SK-N-SH (cell line): ENCODE measurements around the gene IL18R1.

ENCODE experiments used
- CTCF ChIP-seq: fragments of 200-600 bp; sonication (generic); IDR thresholded peaks from 2 replicates; pipeline ENCODE4 v1.6.1; 2017; ENCODE audit warnings: antibody characterized with exemption, mild to moderate bottlenecking, moderate library complexity
- EP300 ChIP-seq, 2 experiments: IDR thresholded peaks; 2 replicates each; pipeline versions ENCODE4 v1.4.0 to v1.6.1; 2012; ENCODE audit warnings: borderline replicate concordance in 1 of 2, low read depth in 1 of 2, low read length in 1 of 2
- MXI1 ChIP-seq: IDR thresholded peaks from 2 replicates; pipeline ENCODE4 v1.6.1; 2012; ENCODE audit warnings: mild to moderate bottlenecking, low read depth, low read length, improper control_type of control experiment
- PBX3 ChIP-seq: IDR thresholded peaks from 2 replicates; pipeline ENCODE4; 2012
- RCOR1 ChIP-seq: fragments of 150-350 bp; IDR thresholded peaks from 2 replicates; pipeline ENCODE4 v1.6.1; 2017; ENCODE audit warnings: antibody characterized with exemption, low read length
- SIN3A ChIP-seq: IDR thresholded peaks from 2 replicates; pipeline ENCODE4 v1.6.1; 2012; ENCODE audit warnings: low read depth, mild to moderate bottlenecking, low read length, moderate library complexity, borderline replicate concordance
- USF2 ChIP-seq: fragments of 150-350 bp; IDR thresholded peaks from 2 replicates; pipeline ENCODE4 v1.6.1; 2017; ENCODE audit warnings: antibody characterized with exemption, low read length, low read depth, borderline replicate concordance
- YY1 ChIP-seq: IDR thresholded peaks from 2 replicates; pipeline ENCODE4 v1.4.0; 2012; ENCODE audit warnings: low read depth, mild to moderate bottlenecking
- ZBTB33 ChIP-seq: IDR thresholded peaks from 2 replicates; pipeline ENCODE4 v1.4.0; 2012; ENCODE audit warnings: low read depth, borderline replicate concordance

- TF ChIP-seq CTCF = no peak
- no peak for TF ChIP-seq USF2
- TF ChIP-seq ZBTB33 = no peak
- no peak for TF ChIP-seq MXI1
- TF ChIP-seq RCOR1 = no peak
- TF ChIP-seq SIN3A = no peak
- no peak for TF ChIP-seq EP300 (IDR thresholded peaks at IDR 0.05; ENCODE audit: borderline replicate concordance in 1 of 2, low read depth in 1 of 2, low read length in 1 of 2)
- TF ChIP-seq PBX3 = no peak
- no peak for TF ChIP-seq YY1
Observed at GRCh38 chr2:102433973-102434654, 78.5 kb downstream of the IL18R1 start.
